SU-DHL-6 (cell line): ENCODE measurements around the gene C2orf49.

ENCODE experiments used
- H2AFZ ChIP-seq: fragments of 200-600 bp; sonication (generic); 2 replicates; pipeline ENCODE4 v1.6.1; 2014; ENCODE audit warnings: low read depth, mild to moderate bottlenecking, moderate library complexity, mixed read lengths, antibody characterized with exemption, low read length; ENCODE audit not compliant: severe bottlenecking
- H3F3A ChIP-seq: fragments of 200-600 bp; shearing (Covaris generic); 2 replicates; pipeline ENCODE4 v1.6.0; 2016; ENCODE audit warnings: antibody characterized with exemption, mild to moderate bottlenecking; ENCODE audit not compliant: insufficient read depth
- H3K27ac ChIP-seq: fragments of 200-600 bp; sonication (generic); 2 replicates; pipeline ENCODE4 v1.5.1; 2016; ENCODE audit warnings: low read depth, mild to moderate bottlenecking, low read length, moderate library complexity, mixed read lengths
- H3K27me3 ChIP-seq: fragments of 200-600 bp; sonication (generic), shearing (Covaris generic); 2 replicates; pipeline ENCODE4 v1.6.0; 2014; ENCODE audit warnings: mild to moderate bottlenecking, low read length
- H3K36me3 ChIP-seq: fragments of 200-600 bp; sonication (generic); 2 replicates; pipeline ENCODE4 v1.6.1; 2014; ENCODE audit warnings: mild to moderate bottlenecking, low read length, mixed read lengths
- H3K4me2 ChIP-seq: fragments of 300-600, 200-600 bp; shearing (Covaris generic), sonication (generic); 2 replicates; pipeline ENCODE4 v1.6.0; 2014; ENCODE audit warnings: low read length, low read depth, mild to moderate bottlenecking; ENCODE audit not compliant: poor library complexity, severe bottlenecking
- H3K4me3 ChIP-seq: fragments of 200-600 bp; sonication (generic); 2 replicates; pipeline ENCODE4 v1.5.1; 2014; ENCODE audit warnings: antibody characterized with exemption, low read length, mild to moderate bottlenecking, mixed read lengths; ENCODE audit not compliant: insufficient read depth, poor library complexity, severe bottlenecking
- H3K79me2 ChIP-seq: fragments of 200-600 bp; sonication (generic); 2 replicates; pipeline ENCODE4 v1.6.1; 2014; ENCODE audit warnings: mild to moderate bottlenecking, low read length, moderate library complexity; ENCODE audit not compliant: insufficient read depth
- H3K9ac ChIP-seq: fragments of 200-600 bp; sonication (generic); 2 replicates; pipeline ENCODE4 v1.7.0; 2014; ENCODE audit warnings: mild to moderate bottlenecking, low read length
- H3K9me2 ChIP-seq: fragments of 200-600 bp; sonication (generic); replicated peaks from 2 replicates; pipeline ENCODE4 v1.6.1; 2014; ENCODE audit warnings: low read length; ENCODE audit not compliant: insufficient read depth
- H3K9me3 ChIP-seq: fragments of 200-600 bp; sonication (generic); 2 replicates; pipeline ENCODE4 v1.6.1; 2014; ENCODE audit warnings: low read length, mixed read lengths; ENCODE audit not compliant: insufficient read depth
- H4K20me1 ChIP-seq: fragments of 200-600 bp; sonication (generic); 2 replicates; pipeline ENCODE4 v1.6.1; 2014; ENCODE audit warnings: low read depth, mild to moderate bottlenecking, antibody characterized with exemption, low read length, moderate library complexity, mixed read lengths
- EZH2phosphoT487 ChIP-seq: fragments of 200-600 bp; sonication (generic), shearing (Covaris generic); conservative IDR thresholded peaks from 2 replicates; pipeline ENCODE4 v1.6.1; 2018; ENCODE audit warnings: mild to moderate bottlenecking, antibody characterized with exemption, low read length, moderate library complexity, mixed read lengths
- TF ChIP-seq, protein P1 (sequence below): fragments of 200-600 bp; sonication (generic); IDR thresholded peaks from one replicate; pipeline ENCODE4 v1.5.1; 2017; ENCODE audit warnings: antibody characterized with exemption, mild to moderate bottlenecking, low read length, moderate library complexity; ENCODE audit not compliant: insufficient read depth, poor library complexity, severe bottlenecking

Gene C2orf49

DNA sequence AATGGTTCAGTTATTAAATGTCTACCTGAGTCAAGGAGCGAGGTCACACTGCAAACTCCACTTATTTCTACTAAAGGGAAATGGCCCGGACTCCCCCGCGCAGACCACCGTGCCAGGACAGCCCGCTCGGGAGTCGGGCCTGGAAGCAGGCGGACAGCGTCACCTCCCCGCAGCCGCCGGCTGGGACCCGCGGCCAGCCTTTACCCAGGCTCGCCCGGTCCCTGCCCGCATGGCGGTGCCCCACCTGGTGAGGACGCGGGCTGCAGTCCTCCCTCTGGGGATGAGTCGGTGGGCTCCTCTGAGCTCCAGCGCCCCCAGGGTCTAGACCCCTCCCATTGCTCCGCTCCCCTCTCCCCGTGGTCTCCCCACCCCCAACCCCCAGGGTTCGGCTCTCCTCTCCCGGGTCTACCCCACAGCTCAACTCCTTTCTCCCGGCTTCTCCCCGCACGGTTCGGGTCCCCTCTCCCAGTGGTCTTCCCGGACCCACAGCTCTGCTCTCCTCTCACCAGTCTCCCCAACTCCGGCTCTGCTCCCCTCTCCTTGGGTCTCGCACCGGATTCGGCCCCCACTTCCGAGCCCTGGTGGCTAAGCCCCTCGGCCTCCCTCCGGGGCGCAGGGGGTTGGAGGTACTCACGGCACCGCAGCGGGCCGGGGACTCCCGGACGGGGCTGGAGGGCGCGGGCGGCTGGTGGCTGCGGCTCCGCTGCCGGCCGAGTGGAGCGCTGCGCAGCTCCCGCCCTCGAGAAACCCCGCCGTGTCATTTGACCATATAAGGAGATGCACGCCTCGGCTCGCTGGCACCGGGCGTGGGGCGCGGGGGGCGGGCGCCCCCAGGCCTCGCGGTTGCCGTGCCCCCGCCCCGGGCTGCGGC lies 61.2 kb downstream of the C2orf49 start, which contains the start of gene FHL2:
TSS of gene FHL2 (minus strand) at position 716 of the 871 bp plus-strand sequence. CDS start 12,535 bp downstream, outside the sequence.
- no peaks in the 10 kb centered on the region for H3K27me3 ChIP-seq
- H3K9me2 ChIP-seq, result no peaks in the 10 kb centered on the region
- no peaks in the 10 kb centered on the region for H3K79me2 ChIP-seq
- no peaks in the 10 kb centered on the region for H4K20me1 ChIP-seq
- no peaks in the 10 kb centered on the region for H3F3A ChIP-seq
- H3K27ac ChIP-seq, result no peak within 1 kb of the TSS
- no peaks in the 10 kb centered on the region for H3K36me3 ChIP-seq
- no peak within 1 kb of the TSS for H3K4me2 ChIP-seq
- no peak within 1 kb of the TSS for H3K4me3 ChIP-seq
- no peaks in the 10 kb centered on the region for H3K9me3 ChIP-seq
- no peak within 1 kb of the TSS for H2AFZ ChIP-seq
- no peak for TF ChIP-seq EZH2phosphoT487
- TF ChIP-seq, protein P1, sequence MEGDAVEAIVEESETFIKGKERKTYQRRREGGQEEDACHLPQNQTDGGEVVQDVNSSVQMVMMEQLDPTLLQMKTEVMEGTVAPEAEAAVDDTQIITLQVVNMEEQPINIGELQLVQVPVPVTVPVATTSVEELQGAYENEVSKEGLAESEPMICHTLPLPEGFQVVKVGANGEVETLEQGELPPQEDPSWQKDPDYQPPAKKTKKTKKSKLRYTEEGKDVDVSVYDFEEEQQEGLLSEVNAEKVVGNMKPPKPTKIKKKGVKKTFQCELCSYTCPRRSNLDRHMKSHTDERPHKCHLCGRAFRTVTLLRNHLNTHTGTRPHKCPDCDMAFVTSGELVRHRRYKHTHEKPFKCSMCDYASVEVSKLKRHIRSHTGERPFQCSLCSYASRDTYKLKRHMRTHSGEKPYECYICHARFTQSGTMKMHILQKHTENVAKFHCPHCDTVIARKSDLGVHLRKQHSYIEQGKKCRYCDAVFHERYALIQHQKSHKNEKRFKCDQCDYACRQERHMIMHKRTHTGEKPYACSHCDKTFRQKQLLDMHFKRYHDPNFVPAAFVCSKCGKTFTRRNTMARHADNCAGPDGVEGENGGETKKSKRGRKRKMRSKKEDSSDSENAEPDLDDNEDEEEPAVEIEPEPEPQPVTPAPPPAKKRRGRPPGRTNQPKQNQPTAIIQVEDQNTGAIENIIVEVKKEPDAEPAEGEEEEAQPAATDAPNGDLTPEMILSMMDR, result no peak
- H3K9ac ChIP-seq, result no peak within 1 kb of the TSS
